ENCODE results near the gene CAP1.
A peak's percentile ranks its signal among the peaks of the same experiment; 100 is the strongest.

CAP1 gene

GRCh38 chr1:40095806-40096205 is 55.3 kb downstream of the CAP1 start:
- DNase-seq (ENCODE audit: low read depth in 3 of 3): no peak

GRCh38 chr1:40096646-40096976 is 56.1 kb downstream of the CAP1 start:
- no peak for DNase-seq (ENCODE audit: low read depth in 3 of 3)

- DNase-seq (ENCODE audit: low read depth in 3 of 3): peak; percentile 52 to 78 (median 57)
Observed at GRCh38 chr1:40096977-40097782, 56.7 kb downstream of the CAP1 start, which contains the start of gene PPT1. TSS of gene PPT1 (minus strand) at chr1:40097252. CDS start at chr1:40097238, 14 bp downstream.

GRCh38 chr1:40102038-40102437 is 61.5 kb downstream of the CAP1 start:
- DNase-seq (ENCODE audit: low read depth in 3 of 3): no peak

- no peak for DNase-seq (ENCODE audit: low read depth in 3 of 3)
Observed at GRCh38 chr1:40102896-40103295, 62.4 kb downstream of the CAP1 start.

- DNase-seq (ENCODE audit: low read depth in 3 of 3): no peak
Observed at GRCh38 chr1:40105028-40105427, 64.5 kb downstream of the CAP1 start.

- no peak for DNase-seq (ENCODE audit: low read depth in 3 of 3)
Observed at GRCh38 chr1:40107290-40107959, 66.9 kb downstream of the CAP1 start.

- no peak for DNase-seq (ENCODE audit: low read depth in 3 of 3)
Observed at GRCh38 chr1:40110389-40110788, 69.9 kb downstream of the CAP1 start.

- DNase-seq (ENCODE audit: low read depth in 3 of 3): no peak
Observed at GRCh38 chr1:40114400-40114799, 73.9 kb downstream of the CAP1 start.

- DNase-seq (ENCODE audit: low read depth in 3 of 3): no peak
Observed at GRCh38 chr1:40120128-40120527, 79.6 kb downstream of the CAP1 start.

Data from stimulated activated CD4-positive, alpha-beta T cell treated with anti-CD3 and anti-CD28 coated beads, TNF-alpha, amount 100 ng/mL, for 24 hours (primary cell).